Mononuclear cell (primary cell): ENCODE results near the gene GSK3B. TPM values are rescaled to one million over a fixed set of nuclear protein-coding genes. Genes with fewer than 3 reads are reported as not detected.
"Not testable (repeated sequence)": the region's sequence is repeated elsewhere in the genome, so short reads cannot be mapped to it uniquely, and the experiment has no call there.

Experiments
- H3K27me3 ChIP-seq: 2 replicates; pipeline ENCODE4 v1.6.0; 2011; ENCODE audit warnings: low read length, control low read depth; ENCODE audit not compliant: insufficient read depth
- H3K4me1 ChIP-seq: 2 replicates; pipeline ENCODE4 v1.5.1; 2011; ENCODE audit warnings: mild to moderate bottlenecking, low read length, control low read depth; ENCODE audit not compliant: insufficient read depth
- H3K4me3 ChIP-seq: 2 replicates; pipeline ENCODE4 v1.5.1; 2011; ENCODE audit warnings: mild to moderate bottlenecking, low read length, moderate library complexity
- H3K9me3 ChIP-seq: 2 replicates; pipeline ENCODE4 v1.5.1; 2011; ENCODE audit warnings: low read depth, mild to moderate bottlenecking, control low read depth, low read length
- total RNA-seq: library from RNA; depleted of rRNA; stranded (reverse); fragments of >200 nt; gene quantifications from one replicate; pipeline ENCODE4 v1.2.3, GENCODE V29; 2012

The GSK3B gene
- total RNA-seq, 1 donor, result 41.2 TPM

GRCh38 chr3:120052225-120052624 is 42.0 kb downstream of the GSK3B start:
- no peak overlapping the region for H3K4me3 ChIP-seq

GRCh38 chr3:120051570-120051969 is 42.7 kb downstream of the GSK3B start:
- H3K27me3 ChIP-seq, H3K9me3 ChIP-seq, H3K4me3 ChIP-seq: not testable (repeated sequence)
- H3K4me1 ChIP-seq, result peaks cover 18% of the 10 kb centered on the region

More at GRCh38 chr3:120052225-120052624, 42.0 kb downstream of the GSK3B start:
- H3K27me3 ChIP-seq, result no peaks in the 10 kb centered on the region
- no peaks in the 10 kb centered on the region for H3K9me3 ChIP-seq
- H3K4me1 ChIP-seq, result peaks cover 18% of the 10 kb centered on the region

GRCh38 chr3:120049881-120050539 is 44.2 kb downstream of the GSK3B start:
- Histone ChIP-seq H3K9me3 (peaks cover 12% of the 10 kb centered on the region), H3K4me3 (no peak overlapping the region), H3K4me1 (peaks cover 18% of the 10 kb centered on the region), H3K27me3 (no peaks in the 10 kb centered on the region)

- Histone ChIP-seq H3K27me3 (no peaks in the 10 kb centered on the region), H3K4me1 (peaks cover 18% of the 10 kb centered on the region), H3K9me3 (peaks cover 22% of the 10 kb centered on the region), H3K4me3 (no peak overlapping the region)
These were observed 45.2 kb downstream of the GSK3B start for GRCh38 chr3:120049072-120049471.

GRCh38 chr3:120048355-120049041 is 45.7 kb downstream of the GSK3B start:
- Histone ChIP-seq H3K27me3 (no peaks in the 10 kb centered on the region), H3K4me3 (no peak overlapping the region), H3K4me1 (peaks cover 18% of the 10 kb centered on the region), H3K9me3 (peaks cover 24% of the 10 kb centered on the region)

GRCh38 chr3:120047686-120048085 is 46.6 kb downstream of the GSK3B start:
- Histone ChIP-seq H3K27me3 (no peaks in the 10 kb centered on the region), H3K9me3 (peaks cover 24% of the 10 kb centered on the region), H3K4me1 (peaks cover 18% of the 10 kb centered on the region), H3K4me3 (no peak overlapping the region)

GRCh38 chr3:120040813-120041377 is 53.4 kb downstream of the GSK3B start:
- no peaks in the 10 kb centered on the region for H3K4me1 ChIP-seq
- H3K9me3 ChIP-seq, result peaks cover 67% of the 10 kb centered on the region
- no peak overlapping the region for H3K4me3 ChIP-seq
- H3K27me3 ChIP-seq, result no peaks in the 10 kb centered on the region

GRCh38 chr3:120039642-120040610 is 54.3 kb downstream of the GSK3B start:
- no peaks in the 10 kb centered on the region for H3K4me1 ChIP-seq
- H3K9me3 ChIP-seq, result peaks cover 66% of the 10 kb centered on the region
- H3K4me3 ChIP-seq, result no peak overlapping the region
- H3K27me3 ChIP-seq, result no peaks in the 10 kb centered on the region

- no peak overlapping the region for H3K4me3 ChIP-seq
- H3K9me3 ChIP-seq, result peaks cover 25% of the 10 kb centered on the region
- H3K27me3 ChIP-seq, result no peaks in the 10 kb centered on the region
- H3K4me1 ChIP-seq, result peaks cover 7% of the 10 kb centered on the region
These were observed 60.7 kb downstream of the GSK3B start for GRCh38 chr3:120033596-120033995.

- H3K4me1 ChIP-seq, result peaks cover 7% of the 10 kb centered on the region
- H3K4me3 ChIP-seq, result no peak overlapping the region
- H3K27me3 ChIP-seq, result no peaks in the 10 kb centered on the region
- H3K9me3 ChIP-seq, result peaks cover 18% of the 10 kb centered on the region
These were observed 62.7 kb downstream of the GSK3B start for GRCh38 chr3:120031561-120031960.

- no peaks in the 10 kb centered on the region for H3K27me3 ChIP-seq
- peaks cover 7% of the 10 kb centered on the region for H3K4me1 ChIP-seq
- no peak overlapping the region for H3K4me3 ChIP-seq
- H3K9me3 ChIP-seq, result peaks cover 7% of the 10 kb centered on the region
These were observed 64.5 kb downstream of the GSK3B start for GRCh38 chr3:120029749-120030148.

- H3K27me3 ChIP-seq, result no peaks in the 10 kb centered on the region
- H3K4me3 ChIP-seq, result no peak overlapping the region
- peaks cover 7% of the 10 kb centered on the region for H3K9me3 ChIP-seq
- H3K4me1 ChIP-seq, result peaks cover 4% of the 10 kb centered on the region
These were observed 65.8 kb downstream of the GSK3B start for GRCh38 chr3:120028271-120029047.

- Histone ChIP-seq H3K4me1 (peaks cover 6% of the 10 kb centered on the region), H3K9me3 (no peaks in the 10 kb centered on the region), H3K4me3 (no peak overlapping the region), H3K27me3 (no peaks in the 10 kb centered on the region)
These were observed 67.0 kb downstream of the GSK3B start for GRCh38 chr3:120027226-120027625.

- H3K27me3 ChIP-seq, result no peaks in the 10 kb centered on the region
- peaks cover 10% of the 10 kb centered on the region for H3K4me1 ChIP-seq
- no peaks in the 10 kb centered on the region for H3K9me3 ChIP-seq
- no peak overlapping the region for H3K4me3 ChIP-seq
These were observed 68.7 kb downstream of the GSK3B start for GRCh38 chr3:120025520-120025919.
